NCI-H2107 (cell line): ENCODE data around the gene TRAPPC14.

ENCODE experiments used
- DNase-seq: peaks from one replicate; lab custom pipeline; 2025; lab: John Stamatoyannopoulos, UW

The TRAPPC14 gene

DNA sequence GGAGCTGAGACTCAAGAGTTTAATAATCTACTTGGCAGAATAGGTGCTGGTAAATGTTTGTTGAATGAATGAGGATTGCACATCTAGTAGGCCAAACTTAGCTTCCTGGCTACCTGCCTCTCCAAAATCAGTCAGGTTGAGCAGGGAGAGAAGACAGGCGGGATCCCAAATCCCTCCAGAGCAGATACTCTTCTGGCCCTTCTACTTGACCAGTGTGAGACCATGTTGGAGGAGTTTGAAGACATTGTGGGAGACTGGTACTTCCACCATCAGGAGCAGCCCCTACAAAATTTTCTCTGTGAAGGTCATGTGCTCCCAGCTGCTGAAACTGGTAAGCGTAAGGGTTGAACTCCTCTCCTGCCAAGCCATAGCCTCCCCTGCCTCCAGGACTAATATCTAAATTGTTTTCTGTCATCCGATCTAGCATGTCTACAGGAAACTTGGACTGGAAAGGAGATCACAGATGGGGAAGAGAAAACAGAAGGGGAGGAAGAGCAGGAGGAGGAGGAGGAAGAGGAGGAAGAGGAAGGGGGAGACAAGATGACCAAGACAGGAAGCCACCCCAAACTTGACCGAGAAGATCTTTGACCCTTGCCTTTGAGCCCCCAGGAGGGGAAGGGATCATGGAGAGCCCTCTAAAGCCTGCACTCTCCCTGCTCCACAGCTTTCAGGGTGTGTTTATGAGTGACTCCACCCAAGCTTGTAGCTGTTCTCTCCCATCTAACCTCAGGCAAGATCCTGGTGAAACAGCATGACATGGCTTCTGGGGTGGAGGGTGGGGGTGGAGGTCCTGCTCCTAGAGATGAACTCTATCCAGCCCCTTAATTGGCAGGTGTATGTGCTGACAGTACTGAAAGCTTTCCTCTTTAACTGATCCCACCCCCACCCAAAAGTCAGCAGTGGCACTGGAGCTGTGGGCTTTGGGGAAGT, 34.0 kb downstream of the TRAPPC14 start:
- DNase-seq, result no peak

DNA sequence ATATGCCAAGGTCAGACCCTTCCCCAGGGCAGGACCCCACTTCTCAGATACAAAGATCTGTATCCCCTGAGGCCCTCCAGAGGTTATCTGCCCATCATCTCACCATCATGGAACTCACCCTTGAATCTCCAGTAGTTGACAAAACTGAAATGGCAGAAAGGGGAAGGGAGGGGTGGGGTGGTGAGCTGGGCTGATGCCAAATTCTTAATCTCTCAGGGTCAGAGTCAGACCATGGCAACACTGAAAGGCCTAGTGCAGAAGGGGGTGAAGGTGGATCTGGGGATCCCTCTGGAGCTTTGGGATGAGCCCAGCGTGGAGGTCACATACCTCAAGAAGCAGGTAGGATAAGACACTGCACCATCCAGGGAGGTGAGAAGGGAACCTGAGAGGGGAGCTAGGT, 36.0 kb downstream of the TRAPPC14 start:
- DNase-seq, result no peak

GRCh38 chr7:100122067-100122466, 36.5 kb downstream of the TRAPPC14 start:
- DNase-seq, result peak; percentile 90

DNA sequence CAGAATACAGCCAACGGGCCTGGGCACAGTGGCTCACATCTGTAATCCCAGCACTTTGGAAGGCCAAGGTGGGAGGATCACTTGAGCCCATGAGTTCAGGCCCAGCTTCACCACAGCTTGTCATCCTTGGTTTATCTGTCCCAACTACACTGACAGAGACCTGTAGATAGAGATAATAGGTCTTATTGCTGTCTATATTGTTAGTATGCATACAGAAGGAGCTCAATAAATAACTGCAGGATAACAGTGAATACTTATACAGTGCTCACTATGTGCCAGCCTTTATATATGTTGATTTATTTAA, 37.8 kb downstream of the TRAPPC14 start:
- no peak for DNase-seq

DNA sequence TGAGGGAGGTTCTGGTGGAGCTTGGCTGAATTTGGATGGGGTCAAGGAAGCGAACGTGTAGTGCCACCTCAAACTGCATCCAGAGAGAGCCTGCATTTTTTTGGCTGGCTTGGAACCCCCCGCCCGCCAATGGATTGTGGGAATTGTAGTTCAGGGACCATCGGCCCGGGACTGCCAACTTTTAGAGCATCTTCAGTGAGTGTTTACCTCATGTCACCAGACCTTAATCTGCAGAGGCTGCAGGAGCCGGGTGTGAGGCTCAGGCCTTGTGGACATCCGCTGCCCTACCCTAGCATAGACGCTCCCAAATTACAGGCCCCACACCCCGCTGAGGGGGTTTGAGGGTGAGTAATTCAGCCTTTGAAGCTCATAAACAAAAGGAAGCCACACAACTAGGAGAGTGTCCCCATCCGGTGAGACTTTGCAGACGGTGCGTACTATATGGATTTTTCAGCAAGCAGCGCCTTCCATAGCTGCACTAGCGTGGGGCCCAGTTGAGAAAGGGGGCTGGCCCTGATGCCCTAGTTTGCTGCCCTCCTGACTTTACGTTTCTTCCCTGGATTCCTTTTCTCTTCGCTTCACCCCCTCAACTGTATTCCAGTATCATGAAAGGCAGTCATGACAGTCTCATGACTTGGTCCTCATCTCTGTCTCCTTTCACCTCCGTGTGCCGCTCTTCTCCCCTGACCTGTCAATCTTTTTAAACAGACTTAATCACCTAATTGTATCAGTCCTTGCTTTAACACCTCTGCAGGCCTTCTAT, 38.4 kb downstream of the TRAPPC14 start:
- peak; percentile 31 for DNase-seq

- DNase-seq, result peak; percentile 98
These were observed 39.2 kb downstream of the TRAPPC14 start, which contains the start of the genes CNPY4 and TAF6 for GRCh38 chr7:100119072-100119969. Gene CNPY4 (plus strand): TSS chr7:100119634. CDS start chr7:100119745, 111 bp downstream. Gene TAF6 (minus strand): TSS chr7:100119358. CDS start chr7:100114209, 5,149 bp downstream.

GRCh38 chr7:100118388-100119071, 40.0 kb downstream of the TRAPPC14 start:
- DNase-seq, result no peak

DNA sequence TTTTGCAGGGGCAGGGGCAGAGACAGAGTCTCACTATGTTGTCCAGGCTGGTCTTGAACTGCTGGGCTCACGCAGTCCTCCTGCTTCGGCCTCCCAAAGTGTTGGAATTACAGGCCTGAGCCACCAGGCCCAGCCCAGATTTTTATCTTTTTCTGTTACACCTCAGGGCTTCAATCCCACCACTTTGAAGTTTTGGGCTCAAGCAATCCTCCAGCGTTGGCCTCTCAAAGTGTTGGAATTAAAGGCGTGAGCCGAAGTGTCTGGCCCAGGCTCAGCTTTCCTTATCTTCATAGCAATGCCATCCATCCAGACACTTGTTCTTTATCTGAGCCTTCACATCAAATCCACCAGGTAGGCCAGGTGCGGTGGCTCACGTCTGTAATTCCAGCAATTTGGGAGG, 43.5 kb downstream of the TRAPPC14 start:
- no peak for DNase-seq

DNA sequence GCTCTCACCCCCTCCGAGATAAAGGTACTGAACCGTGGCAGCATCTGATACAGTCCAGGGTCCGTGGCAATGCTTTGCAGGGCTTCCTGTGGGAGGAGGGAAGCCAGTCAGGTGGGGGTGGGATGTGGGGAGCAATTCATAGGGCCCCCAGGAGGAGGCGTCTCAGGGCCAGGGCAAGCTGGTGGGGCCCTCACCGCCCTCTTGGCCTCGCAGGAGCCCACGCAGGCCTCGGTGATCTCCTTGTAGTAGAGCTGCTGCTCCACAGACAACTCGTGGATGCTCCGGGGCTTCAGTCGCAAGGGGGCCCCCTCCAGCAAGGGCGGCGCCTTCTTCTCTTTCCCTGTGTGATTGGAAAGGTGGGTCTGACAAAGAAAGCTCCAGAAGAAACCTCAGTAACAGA, 46.6 kb downstream of the TRAPPC14 start:
- no peak for DNase-seq

DNA sequence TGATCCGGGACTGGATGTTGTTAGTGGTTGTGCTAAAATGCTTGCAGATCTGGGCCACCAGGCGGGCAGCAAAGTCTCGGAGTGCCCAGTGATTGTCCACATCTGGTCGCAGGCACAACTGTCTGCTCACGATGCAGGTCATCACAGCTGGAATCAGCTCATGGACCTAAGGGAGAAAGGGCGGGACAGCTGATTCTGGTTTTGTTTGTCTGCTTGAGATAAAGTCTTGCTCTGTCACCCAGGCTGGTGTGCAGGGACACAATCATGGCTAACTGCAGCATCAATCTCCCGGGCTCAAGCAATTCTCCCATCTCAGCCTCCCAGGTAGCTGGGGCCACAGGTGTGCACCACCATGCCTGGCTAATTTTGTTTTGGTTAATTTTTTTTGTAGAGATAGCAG, 47.4 kb downstream of the TRAPPC14 start:
- no peak for DNase-seq

- no peak for DNase-seq
These were observed 48.9 kb downstream of the TRAPPC14 start for GRCh38 chr7:100109521-100110163.

DNA sequence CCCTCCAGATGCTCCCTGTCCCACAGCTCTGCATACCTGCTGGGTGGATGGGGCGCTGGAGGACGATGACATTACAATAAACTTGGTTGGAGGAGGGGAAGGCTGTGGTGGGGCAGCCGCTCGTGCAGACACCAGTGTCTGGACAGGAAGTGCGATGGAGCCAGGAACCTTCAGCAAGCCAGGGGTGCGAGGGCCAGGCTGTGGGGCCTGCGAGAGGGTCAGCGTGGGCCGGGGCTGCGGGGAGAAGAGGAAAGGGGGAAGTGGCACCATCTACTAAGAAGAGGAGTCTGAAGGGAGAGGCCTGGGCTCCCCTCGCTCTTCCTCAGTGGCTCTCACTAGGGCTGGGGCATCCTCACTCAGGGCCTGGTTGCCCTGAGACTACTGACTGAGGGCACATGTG, 50.6 kb downstream of the TRAPPC14 start:
- DNase-seq, result no peak

DNA sequence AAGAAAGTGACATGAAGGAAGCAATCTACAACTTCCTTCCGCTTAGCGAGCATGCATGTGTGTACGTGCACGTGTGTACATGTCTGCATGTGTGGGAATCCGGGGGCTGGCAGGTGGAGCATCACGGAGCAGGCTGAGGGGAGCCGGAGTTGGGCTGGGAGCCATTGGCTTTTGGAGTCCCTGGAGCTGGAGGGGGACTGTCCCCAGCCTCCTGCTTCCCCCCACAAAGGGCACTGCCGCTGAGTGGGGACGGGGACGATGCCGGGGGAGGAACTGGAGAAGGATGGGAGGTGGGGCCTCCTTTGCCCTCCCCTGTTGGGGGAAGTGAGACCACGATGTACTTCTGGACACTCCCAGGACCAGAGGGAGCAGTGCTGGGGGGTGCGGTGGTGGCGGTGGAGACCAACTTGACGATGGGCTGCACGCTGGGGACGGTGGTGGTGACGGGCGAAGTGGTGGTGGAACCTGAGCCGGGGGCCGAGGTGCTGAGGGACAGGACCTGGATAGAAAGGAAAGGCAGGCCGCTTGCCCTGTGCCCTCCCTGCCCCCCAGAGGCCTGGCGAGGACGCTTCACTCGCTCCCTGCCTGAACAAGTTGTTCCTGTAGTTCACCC, 51.3 kb downstream of the TRAPPC14 start:
- no peak for DNase-seq

GRCh38 chr7:100106633-100107032, 51.9 kb downstream of the TRAPPC14 start:
- no peak for DNase-seq

- DNase-seq, result no peak
These were observed 53.0 kb downstream of the TRAPPC14 start for GRCh38 chr7:100105534-100105933.
